Caco-2 (cell line): Measurements from ENCODE around the gene PEX12. TPM values are rescaled to one million over a fixed set of nuclear protein-coding genes. Genes with fewer than 3 reads are reported as not detected.

Source experiments
- BruUV-seq: library from RNA; stranded (reverse); fragments of 400-500 nt; replicated peaks from 2 replicates; lab custom pipeline; 2021; lab: Mats Ljungman, UMichigan
- CTCF ChIA-PET: fragments of 300-600 bp; sonication (Branson Sonifier 250); formaldehyde crosslinking; loops from one replicate; lab custom pipeline; 2022; ENCODE audit warnings: antibody characterized with exemption; lab: Charles Lee
- POLR2A ChIA-PET: fragments of 300-600 bp; sonication (Branson Sonifier 250); formaldehyde crosslinking; loops from one replicate; lab custom pipeline; 2022; ENCODE audit warnings: antibody characterized with exemption; lab: Charles Lee
- DNase-seq, 2 experiments: peaks; one replicate each; pipeline versions ENCODE4 v3.0.0 to v3.0.0-alpha.2; 2020 to 2022
- H3K27me3 ChIP-seq: replicated peaks from 2 replicates; pipeline ENCODE4 v1.6.0; 2011; ENCODE audit warnings: low read length; ENCODE audit not compliant: control insufficient read depth, insufficient read depth
- H3K36me3 ChIP-seq: 2 replicates; pipeline ENCODE4 v1.5.1; 2011; ENCODE audit warnings: low read length; ENCODE audit not compliant: control insufficient read depth, insufficient read depth
- H3K4me1 ChIP-seq: fragments of 250-450 bp; sonication (Bioruptor Pico); 2 replicates; pipeline ENCODE4 v1.5.1; 2020; ENCODE audit warnings: mild to moderate bottlenecking
- H3K4me3 ChIP-seq: 2 replicates; pipeline ENCODE4 v1.5.1; 2011; ENCODE audit warnings: low read depth, mild to moderate bottlenecking, control low read depth, low read length
- H3K9me3 ChIP-seq: fragments of 250-450 bp; sonication (Bioruptor Pico); 2 replicates; pipeline ENCODE4 v1.5.1; 2020; ENCODE audit warnings: mild to moderate bottlenecking, moderate library complexity
- H3K27ac Mint-ChIP-seq: one replicate; pipeline ENCODE4 v1.8.0; 2022; ENCODE audit warnings: mixed read lengths; ENCODE audit not compliant: unreplicated experiment
- H3K27me3 Mint-ChIP-seq: one replicate; pipeline ENCODE4 v1.8.0; 2022; ENCODE audit warnings: mixed read lengths; ENCODE audit not compliant: insufficient read depth, unreplicated experiment
- H3K36me3 Mint-ChIP-seq: one replicate; pipeline ENCODE4 v1.8.0; 2022; ENCODE audit warnings: mild to moderate bottlenecking, mixed read lengths; ENCODE audit not compliant: insufficient read depth, unreplicated experiment
- H3K4me1 Mint-ChIP-seq: one replicate; pipeline ENCODE4 v1.8.0; 2022; ENCODE audit warnings: low read depth, mixed read lengths; ENCODE audit not compliant: unreplicated experiment
- H3K4me3 Mint-ChIP-seq: one replicate; pipeline ENCODE4 v1.8.0; 2022; ENCODE audit warnings: mild to moderate bottlenecking, moderate library complexity, mixed read lengths; ENCODE audit not compliant: unreplicated experiment
- H3K9me3 Mint-ChIP-seq: one replicate; pipeline ENCODE4 v1.8.0; 2022; ENCODE audit warnings: mixed read lengths; ENCODE audit not compliant: unreplicated experiment
- CTCF ChIP-seq, 2 experiments: fragments of 200-600 bp in 1 of 2; IDR thresholded peaks; 1 replicate in 1 of 2; 2 replicates in 1 of 2; pipeline versions ENCODE4 v1.5.1 to v1.8.0; 2011 to 2022; ENCODE audit warnings: antibody characterized with exemption in 1 of 2, control low read depth in 1 of 2, inconsistent platforms in 1 of 2, low read depth in 1 of 2, low read length in 1 of 2, mild to moderate bottlenecking in 1 of 2, moderate library complexity in 1 of 2; ENCODE audit not compliant: insufficient read depth in 1 of 2, severe bottlenecking in 1 of 2, unreplicated experiment in 1 of 2
- intact Hi-C: fragments of 100-400 bp; cut with micrococcal nuclease; formaldehyde crosslinking; loops from one replicate; pipeline ENCODE4 v1.10.0; 2022; ENCODE audit not compliant: unreplicated experiment
- total RNA-seq: library from RNA; stranded (reverse); gene quantifications from 2 replicates; pipeline ENCODE4 v1.2.3, GENCODE V29; 2022

The PEX12 gene
- total RNA-seq, 1 experiment from 2014 or later = 4.8 TPM

- H3K27me3 ChIP-seq = no peaks in the 10 kb centered on the region
- H3K36me3 Mint-ChIP-seq = no peaks in the 10 kb centered on the region
- intact Hi-C loops = no loop called here
- no peaks in the 10 kb centered on the region for H3K9me3 Mint-ChIP-seq
- BruUV-seq = no TSS peak
- H3K4me3 Mint-ChIP-seq = no peak within 1 kb of the TSS
- no peaks in the 10 kb centered on the region for H3K4me1 Mint-ChIP-seq
- no peaks in the 10 kb centered on the region for H3K4me1 ChIP-seq
- CTCF ChIA-PET = no interaction called here
- H3K27ac Mint-ChIP-seq = no peak within 1 kb of the TSS
- H3K27me3 Mint-ChIP-seq = peaks cover 14% of the 10 kb centered on the region
- DNase-seq = no peak
- no peak for TF ChIP-seq CTCF (IDR thresholded peaks at IDR 0.05; ENCODE audit: insufficient read depth in 1 of 2, low read depth in 1 of 2, low read length in 1 of 2, severe bottlenecking in 1 of 2, unreplicated experiment in 1 of 2)
- no peaks in the 10 kb centered on the region for H3K9me3 ChIP-seq
- no peaks in the 10 kb centered on the region for H3K36me3 ChIP-seq
- POLR2A ChIA-PET = no interaction called here
- no peak within 1 kb of the TSS for H3K4me3 ChIP-seq
These were observed 17.7 kb downstream of the PEX12 start, which contains the start of gene SLFN14 for GRCh38 chr17:35560703-35561102. Gene SLFN14 (minus strand): TSS chr17:35560819. CDS start chr17:35558062, 2,757 bp downstream.

GRCh38 chr17:35559495-35560210 lies 18.7 kb downstream of the PEX12 start:
- CTCF ChIA-PET = no interaction called here

GRCh38 chr17:35557353-35557752 lies 21.0 kb downstream of the PEX12 start:
- BruUV-seq = no TSS peak
- Histone ChIP-seq H3K36me3 (no peaks in the 10 kb centered on the region), H3K9me3 (no peaks in the 10 kb centered on the region), H3K4me1 (no peaks in the 10 kb centered on the region), H3K27me3 (no peaks in the 10 kb centered on the region; the same call in 1 of the 2 replicates), H3K4me3 (no peak overlapping the region)
- Mint-ChIP-seq H3K4me3 (no peak overlapping the region), H3K9me3 (no peaks in the 10 kb centered on the region), H3K4me1 (no peaks in the 10 kb centered on the region), H3K27ac (no peak overlapping the region), H3K27me3 (peaks cover 15% of the 10 kb centered on the region), H3K36me3 (no peaks in the 10 kb centered on the region)
- POLR2A ChIA-PET = no interaction called here
- intact Hi-C loops = no loop called here
- CTCF ChIA-PET = no interaction called here
- no peak for TF ChIP-seq CTCF (IDR thresholded peaks at IDR 0.05; ENCODE audit: insufficient read depth in 1 of 2, low read depth in 1 of 2, low read length in 1 of 2, severe bottlenecking in 1 of 2, unreplicated experiment in 1 of 2)
- no peak for DNase-seq

More at GRCh38 chr17:35559495-35560210, 18.7 kb downstream of the PEX12 start:
- H3K4me1 ChIP-seq = no peaks in the 10 kb centered on the region
- no peak for TF ChIP-seq CTCF (IDR thresholded peaks at IDR 0.05; ENCODE audit: insufficient read depth in 1 of 2, low read depth in 1 of 2, low read length in 1 of 2, severe bottlenecking in 1 of 2, unreplicated experiment in 1 of 2)
- peaks cover 14% of the 10 kb centered on the region for H3K27me3 Mint-ChIP-seq
- no peaks in the 10 kb centered on the region for H3K36me3 ChIP-seq
- BruUV-seq = no TSS peak
- no peak overlapping the region for H3K27ac Mint-ChIP-seq
- no peak overlapping the region for H3K4me3 Mint-ChIP-seq
- H3K9me3 ChIP-seq = no peaks in the 10 kb centered on the region
- H3K9me3 Mint-ChIP-seq = no peaks in the 10 kb centered on the region
- DNase-seq = no peak
- H3K4me3 ChIP-seq = no peak overlapping the region
- POLR2A ChIA-PET = no interaction called here
- H3K4me1 Mint-ChIP-seq = no peaks in the 10 kb centered on the region
- H3K36me3 Mint-ChIP-seq = no peaks in the 10 kb centered on the region
- intact Hi-C loops = no loop called here
- H3K27me3 ChIP-seq = no peaks in the 10 kb centered on the region
